Activated naive CD8-positive, alpha-beta T cell treated with anti-CD3 and anti-CD28 coated beads for 36 hours (primary cell): ENCODE results near the gene PCDHA6. TPM values are rescaled to one million over a fixed set of nuclear protein-coding genes. Genes with fewer than 3 reads are reported as not detected.
"Not testable (repeated sequence)": the region's sequence is repeated elsewhere in the genome, so short reads cannot be mapped to it uniquely, and the experiment has no call there.

Experiments used
- DNase-seq: peaks from one replicate; pipeline ENCODE4 v3.0.0; 2021
- H3K27ac Mint-ChIP-seq: one replicate; pipeline ENCODE4 v1.8.0; 2022; ENCODE audit warnings: mild to moderate bottlenecking, moderate library complexity, mixed read lengths
- H3K27me3 Mint-ChIP-seq: one replicate; pipeline ENCODE4 v1.8.0; 2022; ENCODE audit warnings: mild to moderate bottlenecking, mixed read lengths
- H3K36me3 Mint-ChIP-seq: one replicate; pipeline ENCODE4 v1.8.0; 2021; ENCODE audit warnings: mild to moderate bottlenecking, mixed read lengths
- H3K4me1 Mint-ChIP-seq: one replicate; pipeline ENCODE4 v1.8.0; 2021; ENCODE audit warnings: mixed read lengths
- H3K4me3 Mint-ChIP-seq: one replicate; pipeline ENCODE4 v1.8.0; 2022; ENCODE audit warnings: mild to moderate bottlenecking, moderate library complexity, mixed read lengths
- H3K9me3 Mint-ChIP-seq: one replicate; pipeline ENCODE4 v1.8.0; 2022; ENCODE audit warnings: mixed read lengths
- total RNA-seq, 2 experiments: library from RNA; stranded (reverse); gene quantifications; one replicate each; pipeline ENCODE4 v1.2.3, GENCODE V29; 2021

PCDHA6 gene
- total RNA-seq, 2 experiments from 2014 or later = not detected

- Mint-ChIP-seq H3K4me3 (no peak overlapping the region), H3K9me3 (peaks cover 13% of the 10 kb centered on the region)
Measured at GRCh38 chr5:140869555-140869886, 41.8 kb downstream of the PCDHA6 start.

GRCh38 chr5:140870221-140871201 is 42.8 kb downstream of the PCDHA6 start:
- Mint-ChIP-seq H3K36me3 (peaks cover 7% of the 10 kb centered on the region), H3K9me3 (peaks cover 14% of the 10 kb centered on the region), H3K4me3 (no peak overlapping the region), H3K4me1 (no peaks in the 10 kb centered on the region), H3K27me3 (peaks cover 51% of the 10 kb centered on the region), H3K27ac (no peak overlapping the region)
- no peak for DNase-seq

More at GRCh38 chr5:140869555-140869886, 41.8 kb downstream of the PCDHA6 start:
- DNase-seq = no peak
- Mint-ChIP-seq H3K27me3 (peaks cover 44% of the 10 kb centered on the region), H3K4me1 (no peaks in the 10 kb centered on the region), H3K27ac (no peak overlapping the region), H3K36me3 (peaks cover 4% of the 10 kb centered on the region)

GRCh38 chr5:140875085-140876065 is 47.6 kb downstream of the PCDHA6 start, which contains the start of gene PCDHA12:
PCDHA12 (plus strand) TSS chr5:140875308; CDS start chr5:140875473, 165 bp downstream.
- H3K4me1 Mint-ChIP-seq = no peaks in the 10 kb centered on the region
- H3K27me3 Mint-ChIP-seq = peaks cover 51% of the 10 kb centered on the region
- H3K4me3 Mint-ChIP-seq = no peak within 1 kb of the TSS
- no peak for DNase-seq
- peaks cover 12% of the 10 kb centered on the region for H3K9me3 Mint-ChIP-seq
- H3K36me3 Mint-ChIP-seq = peaks cover 9% of the 10 kb centered on the region
- no peak within 1 kb of the TSS for H3K27ac Mint-ChIP-seq

- not testable (repeated sequence) for H3K36me3 Mint-ChIP-seq, DNase-seq, H3K27ac Mint-ChIP-seq, H3K4me3 Mint-ChIP-seq, H3K4me1 Mint-ChIP-seq
- H3K27me3 Mint-ChIP-seq = peaks cover 61% of the 10 kb centered on the region
- peaks cover 15% of the 10 kb centered on the region for H3K9me3 Mint-ChIP-seq
Measured at GRCh38 chr5:140876541-140877261, 48.9 kb downstream of the PCDHA6 start.

GRCh38 chr5:140877262-140877581 is 49.5 kb downstream of the PCDHA6 start:
- Mint-ChIP-seq H3K4me1 (peaks cover 3% of the 10 kb centered on the region), H3K27me3 (peaks cover 61% of the 10 kb centered on the region), H3K27ac (no peak overlapping the region), H3K36me3 (peaks cover 9% of the 10 kb centered on the region), H3K4me3 (no peak overlapping the region), H3K9me3 (peaks cover 16% of the 10 kb centered on the region)
- no peak for DNase-seq

Other genes with a start within 250 kb of the PCDHA6 start
- under 1 TPM; 0.42 to 0.58 TPM for gene CD14, start 194.8 kb upstream of the PCDHA6 start, total RNA-seq
- 10 to 100 TPM; 34.4 to 37.4 TPM for gene TMCO6, start 188.5 kb upstream of the PCDHA6 start, total RNA-seq
- 10 to 100 TPM; 64.2 to 69.4 TPM for gene NDUFA2, start 180.3 kb upstream of the PCDHA6 start, total RNA-seq
- 10 to 100 TPM; 94.3 to 95.3 TPM for gene IK, start 180.1 kb upstream of the PCDHA6 start, total RNA-seq
- 10 to 100 TPM; 37.5 to 38.9 TPM for gene WDR55, start 163.1 kb upstream of the PCDHA6 start, total RNA-seq
- 1 to 10 TPM; 2.7 to 3.7 TPM for gene DND1, start 154.4 kb upstream of the PCDHA6 start, total RNA-seq
- 100 to 1,000 TPM in 1 of 2 experiments, 10 to 100 TPM in 1; 95.2 to 104 TPM for gene HARS1, start 136.6 kb upstream of the PCDHA6 start, total RNA-seq
- gene HARS2, start 136.5 kb upstream of the PCDHA6 start, total RNA-seq = 10 to 100 TPM; 23.6 to 24.0 TPM
- 10 to 100 TPM; 64.8 to 67.2 TPM for gene ZMAT2, start 127.5 kb upstream of the PCDHA6 start, total RNA-seq
- not detected for gene PCDHA1, start 41.8 kb upstream of the PCDHA6 start, total RNA-seq
- gene PCDHA2, start 33.1 kb upstream of the PCDHA6 start, total RNA-seq = not detected
- not detected for gene PCDHA3, start 26.9 kb upstream of the PCDHA6 start, total RNA-seq
- gene PCDHA4, start 20.9 kb upstream of the PCDHA6 start, total RNA-seq = not detected
- not detected for gene PCDHA5, start 6.3 kb upstream of the PCDHA6 start, total RNA-seq
- gene PCDHA7, start 6.3 kb downstream of the PCDHA6 start, total RNA-seq = not detected
- gene PCDHA8, start 13.2 kb downstream of the PCDHA6 start, total RNA-seq = not detected
- gene PCDHA9, start 20.4 kb downstream of the PCDHA6 start, total RNA-seq = not detected
- gene PCDHA10, start 27.9 kb downstream of the PCDHA6 start, total RNA-seq = not detected
- not detected for gene PCDHA11, start 41.0 kb downstream of the PCDHA6 start, total RNA-seq
- gene PCDHA12, start 47.3 kb downstream of the PCDHA6 start, total RNA-seq = not detected
- gene PCDHA13, start 54.2 kb downstream of the PCDHA6 start, total RNA-seq = not detected
- gene PCDHAC1, start 98.3 kb downstream of the PCDHA6 start, total RNA-seq = not detected
- gene PCDHAC2, start 138.5 kb downstream of the PCDHA6 start, total RNA-seq = not detected
- gene PCDHB1, start 223.4 kb downstream of the PCDHA6 start, total RNA-seq = not detected